ENCODE measurements around the gene TBC1D3I.

Gene TBC1D3I

GRCh38 chr17:36204724-36205500, 59.5 kb downstream of the TBC1D3I start:
- Histone ChIP-seq H3K27ac (ENCODE audit: low read length) (no peak overlapping the region), H3K4me1 (ENCODE audit: insufficient read depth, low read length) (no peaks in the 10 kb centered on the region), H3K36me3 (ENCODE audit: insufficient read depth, low read depth, low read length) (no peaks in the 10 kb centered on the region), H3K9me3 (ENCODE audit: insufficient read depth, low read depth, low read length) (no peaks in the 10 kb centered on the region), H3K27me3 (ENCODE audit: insufficient read depth, low read length) (no peaks in the 10 kb centered on the region), H3K4me3 (ENCODE audit: low read length) (no peak overlapping the region), H3K9ac (ENCODE audit: low read depth, low read length) (no peak overlapping the region)
